A549 (cell line): ENCODE results near the gene PLD6. TPM values are rescaled to one million over a fixed set of nuclear protein-coding genes. Genes with fewer than 3 reads are reported as not detected.

Source experiments
- ATAC-seq, 2 experiments: fragments of 200-7000 bp in 1 of 2; fragments of >200 bp in 1 of 2; cut with Nextera tagmentation in 1 of 2; cut with Tn5 transposase in 1 of 2; 3 replicates each; pipeline versions ENCODE4 v1.8.0 to v1.9.1; 2018 to 2020; ENCODE audit warnings: mild to moderate bottlenecking in 1 of 2, moderate library complexity in 1 of 2
- CTCF ChIA-PET: fragments of 300-600 bp; sonication (Branson Sonifier 250); formaldehyde crosslinking; extraction: SDS; loops from one replicate; lab custom pipeline; 2021; ENCODE audit warnings: antibody characterized with exemption, inconsistent platforms; lab: Yijun Ruan, JAX
- POLR2A ChIA-PET: fragments of 350-600 bp; formaldehyde crosslinking; extraction: SDS; loops from one replicate; lab custom pipeline; 2021; ENCODE audit warnings: antibody characterized with exemption, inconsistent platforms; lab: Yijun Ruan, JAX
- DNase-seq, 2 experiments: peaks; one replicate each; pipeline versions ENCODE4 v3.0.0 to v3.0.0-alpha.2; 2011 to 2016; ENCODE audit warnings: low read depth in 1 of 2, low spot score in 1 of 2
- FAIRE-seq: peaks from 2 replicates; lab custom pipeline; 2011; peaks lifted over from hg19 to GRCh38; lab: Jason Lieb, UNC
- H3K27ac ChIP-seq, 2 experiments: fragments of >200 bp; sonication (Bioruptor Twin); formaldehyde crosslinking; 3 replicates each; pipeline ENCODE4 v1.5.1; 2016 to 2017
- H3K4me1 ChIP-seq: fragments of >200 bp; sonication (Bioruptor Twin); formaldehyde crosslinking; 3 replicates; pipeline ENCODE4 v1.6.1; 2016
- H3K4me2 ChIP-seq: fragments of >200 bp; sonication (Bioruptor Twin); formaldehyde crosslinking; 3 replicates; pipeline ENCODE4 v1.6.1; 2016
- H3K4me3 ChIP-seq: fragments of >200 bp; sonication (Bioruptor Twin); formaldehyde crosslinking; 3 replicates; pipeline ENCODE4 v1.5.1; 2016
- H3K9me3 ChIP-seq: fragments of >200 bp; sonication (Bioruptor Twin); formaldehyde crosslinking; 3 replicates; pipeline ENCODE4 v1.6.1; 2016
- CHD2 ChIP-seq: fragments of 150-350 bp; IDR thresholded peaks from 2 replicates; pipeline ENCODE4 v1.6.1; 2014; ENCODE audit warnings: low read length; ENCODE audit not compliant: partially characterized antibody
- EHF ChIP-seq: fragments of 250-450 bp; sonication (Bioruptor Pico); IDR thresholded peaks from 2 replicates; pipeline ENCODE4 v1.5.0; 2020; ENCODE audit warnings: mild to moderate bottlenecking
- ESRRA ChIP-seq: fragments of 150-350 bp; IDR thresholded peaks from 2 replicates; pipeline ENCODE4 v1.6.1; 2014; ENCODE audit warnings: mild to moderate bottlenecking, low read length, borderline replicate concordance
- HDAC2 ChIP-seq: fragments of 200-600 bp; sonication (generic); IDR thresholded peaks from 2 replicates; pipeline ENCODE4 v1.6.1; 2016
- HOXB13 ChIP-seq: fragments of 250-450 bp; sonication (Bioruptor Pico); IDR thresholded peaks from 2 replicates; pipeline ENCODE4 v1.5.0; 2020; ENCODE audit warnings: low read depth, mild to moderate bottlenecking, moderate library complexity
- JUN ChIP-seq, 2 experiments: fragments of >200 bp; sonication (Bioruptor Twin); formaldehyde crosslinking; IDR thresholded peaks; 2 replicates in 1 of 2; 3 replicates in 1 of 2; pipeline ENCODE4 v1.6.1; 2016 to 2017
- MAFK ChIP-seq: fragments of 450-650 bp; IDR thresholded peaks from 2 replicates; pipeline ENCODE4 v1.6.1; 2014; ENCODE audit not compliant: partially characterized antibody
- NPAS2 ChIP-seq: fragments of 250-450 bp; sonication (Bioruptor Pico); IDR thresholded peaks from 2 replicates; pipeline ENCODE4 v1.8.0; 2022; ENCODE audit warnings: mild to moderate bottlenecking, moderate library complexity, borderline replicate concordance
- NR3C1 ChIP-seq: fragments of >200 bp; sonication (Bioruptor Twin); formaldehyde crosslinking; IDR thresholded peaks from 3 replicates; pipeline ENCODE4 v1.6.1; 2017
- POLR2AphosphoS2 ChIP-seq: conservative IDR thresholded peaks from 2 replicates; pipeline ENCODE4 v1.6.1; 2012; ENCODE audit warnings: low read length, improper control_type of control experiment, inconsistent platforms
- ZNF302 ChIP-seq: fragments of 250-450 bp; sonication (Bioruptor Pico); IDR thresholded peaks from 2 replicates; pipeline ENCODE4 v1.9.0; 2021; ENCODE audit warnings: inconsistent platforms, mild to moderate bottlenecking, moderate library complexity
- WGBS: methylation state at CpG from one replicate; pipeline ENCODE4 v1.1.6; 2017; ENCODE audit errors: missing lambda C conversion rate; 5-methylcytosine and 5-hydroxymethylcytosine counted together
- polyA plus RNA-seq, 4 experiments: library from polyadenylated mRNA; depleted of rRNA in 3 of 4; stranded (reverse); fragments of >200 nt; fragmentation: RNase III in 1 of 4; extraction: RNeasy Plus Mini Kit Qiagen cat#74134 plus additional on column Dnase treatment in 1 of 4; gene quantifications; 2 replicates in 3 of 4; 3 replicates in 1 of 4; pipeline ENCODE4 v1.2.3, GENCODE V29; 2011 to 2017
- TF ChIP-seq, protein P1 (sequence below): IDR thresholded peaks from 2 replicates; pipeline ENCODE4 v1.6.1; 2012; ENCODE audit warnings: low read depth, borderline replicate concordance
- TF ChIP-seq, protein P2 (sequence below): fragments of 200-600 bp; sonication (generic); IDR thresholded peaks from 2 replicates; pipeline ENCODE4 v1.6.1; 2016; ENCODE audit warnings: antibody characterized with exemption, mild to moderate bottlenecking, moderate library complexity
- TF ChIP-seq, protein P3 (sequence below): fragments of 150-350 bp; IDR thresholded peaks from 2 replicates; pipeline ENCODE4 v1.6.1; 2014; ENCODE audit warnings: low read depth, mild to moderate bottlenecking, low read length
- TF ChIP-seq, protein P4 (sequence below): fragments of >200 bp; sonication (Bioruptor Twin); formaldehyde crosslinking; IDR thresholded peaks from 3 replicates; pipeline ENCODE4 v1.5.1; 2016
- TF ChIP-seq, protein P5 (sequence below): fragments of >200 bp; sonication (Bioruptor Twin); formaldehyde crosslinking; IDR thresholded peaks from 3 replicates; pipeline ENCODE4 v1.6.1; 2016

PLD6 gene
- polyA plus RNA-seq, 2 of the 4 experiments (the other 2 are of a cell fraction) = 5.6 to 5.7 TPM

DNA sequence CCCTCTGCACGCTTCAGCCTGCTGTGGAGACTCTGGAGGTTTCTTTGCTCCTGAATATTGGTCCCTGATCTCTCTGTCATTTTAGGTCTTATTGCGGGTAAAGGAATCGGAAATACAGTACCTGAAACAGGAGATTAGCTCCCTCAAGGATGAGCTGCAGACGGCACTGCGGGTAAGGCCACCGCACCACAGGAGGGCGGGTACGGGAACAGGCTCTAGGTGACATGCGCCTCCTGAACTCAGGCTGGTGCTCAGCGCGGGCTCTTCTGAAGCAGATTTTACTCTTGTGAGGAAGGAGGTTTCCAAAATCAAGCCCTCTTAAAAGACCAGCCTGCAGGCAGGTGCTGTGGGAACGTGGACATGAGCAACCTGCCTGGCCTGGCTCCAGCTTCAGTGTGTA is 29.8 kb downstream of the PLD6 start:
- ATAC-seq (no peak), FAIRE-seq (no peak), DNase-seq (no peak)
- no peak for TF ChIP-seq EHF
- TF ChIP-seq, protein P1, sequence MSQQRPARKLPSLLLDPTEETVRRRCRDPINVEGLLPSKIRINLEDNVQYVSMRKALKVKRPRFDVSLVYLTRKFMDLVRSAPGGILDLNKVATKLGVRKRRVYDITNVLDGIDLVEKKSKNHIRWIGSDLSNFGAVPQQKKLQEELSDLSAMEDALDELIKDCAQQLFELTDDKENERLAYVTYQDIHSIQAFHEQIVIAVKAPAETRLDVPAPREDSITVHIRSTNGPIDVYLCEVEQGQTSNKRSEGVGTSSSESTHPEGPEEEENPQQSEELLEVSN = no peak
- no peak for TF ChIP-seq MAFK
- TF ChIP-seq, protein P2, sequence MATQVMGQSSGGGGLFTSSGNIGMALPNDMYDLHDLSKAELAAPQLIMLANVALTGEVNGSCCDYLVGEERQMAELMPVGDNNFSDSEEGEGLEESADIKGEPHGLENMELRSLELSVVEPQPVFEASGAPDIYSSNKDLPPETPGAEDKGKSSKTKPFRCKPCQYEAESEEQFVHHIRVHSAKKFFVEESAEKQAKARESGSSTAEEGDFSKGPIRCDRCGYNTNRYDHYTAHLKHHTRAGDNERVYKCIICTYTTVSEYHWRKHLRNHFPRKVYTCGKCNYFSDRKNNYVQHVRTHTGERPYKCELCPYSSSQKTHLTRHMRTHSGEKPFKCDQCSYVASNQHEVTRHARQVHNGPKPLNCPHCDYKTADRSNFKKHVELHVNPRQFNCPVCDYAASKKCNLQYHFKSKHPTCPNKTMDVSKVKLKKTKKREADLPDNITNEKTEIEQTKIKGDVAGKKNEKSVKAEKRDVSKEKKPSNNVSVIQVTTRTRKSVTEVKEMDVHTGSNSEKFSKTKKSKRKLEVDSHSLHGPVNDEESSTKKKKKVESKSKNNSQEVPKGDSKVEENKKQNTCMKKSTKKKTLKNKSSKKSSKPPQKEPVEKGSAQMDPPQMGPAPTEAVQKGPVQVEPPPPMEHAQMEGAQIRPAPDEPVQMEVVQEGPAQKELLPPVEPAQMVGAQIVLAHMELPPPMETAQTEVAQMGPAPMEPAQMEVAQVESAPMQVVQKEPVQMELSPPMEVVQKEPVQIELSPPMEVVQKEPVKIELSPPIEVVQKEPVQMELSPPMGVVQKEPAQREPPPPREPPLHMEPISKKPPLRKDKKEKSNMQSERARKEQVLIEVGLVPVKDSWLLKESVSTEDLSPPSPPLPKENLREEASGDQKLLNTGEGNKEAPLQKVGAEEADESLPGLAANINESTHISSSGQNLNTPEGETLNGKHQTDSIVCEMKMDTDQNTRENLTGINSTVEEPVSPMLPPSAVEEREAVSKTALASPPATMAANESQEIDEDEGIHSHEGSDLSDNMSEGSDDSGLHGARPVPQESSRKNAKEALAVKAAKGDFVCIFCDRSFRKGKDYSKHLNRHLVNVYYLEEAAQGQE = no peak
- no peak for TF ChIP-seq JUN (IDR thresholded peaks at IDR 0.05)
- TF ChIP-seq ZNF302 (CRISPR knock-in tag) = no peak
- no peak overlapping the region for H3K27ac ChIP-seq
- WGBS = 94% methylated on average over 12 of the region's 12 CpGs
- no peak overlapping the region for H3K4me3 ChIP-seq
- no peak overlapping the region for H3K4me2 ChIP-seq
- ChIA-PET CTCF (interaction anchor here (1.2 to 4.9 kb wide), 3 partner anchors 12 to 137 kb away, joined by 4 to 23 read pairs (median 19); no protein-coding TSS in a partner anchor), POLR2A (no interaction called here)
- H3K4me1 ChIP-seq = no peaks in the 10 kb centered on the region
- H3K9me3 ChIP-seq = no peaks in the 10 kb centered on the region

- no peak for DNase-seq
- 90% methylated on average over 12 of the region's 12 CpGs for WGBS
- Histone ChIP-seq H3K4me2 (no peak overlapping the region), H3K27ac (no peak overlapping the region; a peak in 1 of 6 replicates), H3K4me3 (no peak overlapping the region), H3K9me3 (no peaks in the 10 kb centered on the region), H3K4me1 (no peaks in the 10 kb centered on the region)
- ChIA-PET CTCF (interaction anchor here (0.9 to 4.9 kb wide), 4 partner anchors 11 to 439 kb away, joined by 4 to 23 read pairs (median 12); no protein-coding TSS in a partner anchor), POLR2A (no interaction called here)
- TF ChIP-seq NPAS2 = no peak
- TF ChIP-seq POLR2AphosphoS2 = no peak
- TF ChIP-seq, protein P2 = no peak
- no peak for TF ChIP-seq HDAC2
- TF ChIP-seq, protein P3, sequence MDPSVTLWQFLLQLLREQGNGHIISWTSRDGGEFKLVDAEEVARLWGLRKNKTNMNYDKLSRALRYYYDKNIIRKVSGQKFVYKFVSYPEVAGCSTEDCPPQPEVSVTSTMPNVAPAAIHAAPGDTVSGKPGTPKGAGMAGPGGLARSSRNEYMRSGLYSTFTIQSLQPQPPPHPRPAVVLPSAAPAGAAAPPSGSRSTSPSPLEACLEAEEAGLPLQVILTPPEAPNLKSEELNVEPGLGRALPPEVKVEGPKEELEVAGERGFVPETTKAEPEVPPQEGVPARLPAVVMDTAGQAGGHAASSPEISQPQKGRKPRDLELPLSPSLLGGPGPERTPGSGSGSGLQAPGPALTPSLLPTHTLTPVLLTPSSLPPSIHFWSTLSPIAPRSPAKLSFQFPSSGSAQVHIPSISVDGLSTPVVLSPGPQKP = no peak
- TF ChIP-seq CHD2 = no peak
- TF ChIP-seq, protein P4, sequence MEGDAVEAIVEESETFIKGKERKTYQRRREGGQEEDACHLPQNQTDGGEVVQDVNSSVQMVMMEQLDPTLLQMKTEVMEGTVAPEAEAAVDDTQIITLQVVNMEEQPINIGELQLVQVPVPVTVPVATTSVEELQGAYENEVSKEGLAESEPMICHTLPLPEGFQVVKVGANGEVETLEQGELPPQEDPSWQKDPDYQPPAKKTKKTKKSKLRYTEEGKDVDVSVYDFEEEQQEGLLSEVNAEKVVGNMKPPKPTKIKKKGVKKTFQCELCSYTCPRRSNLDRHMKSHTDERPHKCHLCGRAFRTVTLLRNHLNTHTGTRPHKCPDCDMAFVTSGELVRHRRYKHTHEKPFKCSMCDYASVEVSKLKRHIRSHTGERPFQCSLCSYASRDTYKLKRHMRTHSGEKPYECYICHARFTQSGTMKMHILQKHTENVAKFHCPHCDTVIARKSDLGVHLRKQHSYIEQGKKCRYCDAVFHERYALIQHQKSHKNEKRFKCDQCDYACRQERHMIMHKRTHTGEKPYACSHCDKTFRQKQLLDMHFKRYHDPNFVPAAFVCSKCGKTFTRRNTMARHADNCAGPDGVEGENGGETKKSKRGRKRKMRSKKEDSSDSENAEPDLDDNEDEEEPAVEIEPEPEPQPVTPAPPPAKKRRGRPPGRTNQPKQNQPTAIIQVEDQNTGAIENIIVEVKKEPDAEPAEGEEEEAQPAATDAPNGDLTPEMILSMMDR = no peak
- TF ChIP-seq HOXB13 (CRISPR knock-in tag) = no peak
- TF ChIP-seq NR3C1 = no peak
- TF ChIP-seq ESRRA = no peak
- TF ChIP-seq, protein P5, sequence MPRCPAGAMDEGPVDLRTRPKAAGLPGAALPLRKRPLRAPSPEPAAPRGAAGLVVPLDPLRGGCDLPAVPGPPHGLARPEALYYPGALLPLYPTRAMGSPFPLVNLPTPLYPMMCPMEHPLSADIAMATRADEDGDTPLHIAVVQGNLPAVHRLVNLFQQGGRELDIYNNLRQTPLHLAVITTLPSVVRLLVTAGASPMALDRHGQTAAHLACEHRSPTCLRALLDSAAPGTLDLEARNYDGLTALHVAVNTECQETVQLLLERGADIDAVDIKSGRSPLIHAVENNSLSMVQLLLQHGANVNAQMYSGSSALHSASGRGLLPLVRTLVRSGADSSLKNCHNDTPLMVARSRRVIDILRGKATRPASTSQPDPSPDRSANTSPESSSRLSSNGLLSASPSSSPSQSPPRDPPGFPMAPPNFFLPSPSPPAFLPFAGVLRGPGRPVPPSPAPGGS = no peak
- no peak for ATAC-seq
- FAIRE-seq = no peak
Observed at GRCh38 chr17:17175917-17176316, 30.2 kb downstream of the PLD6 start.
